Activated T-cell treated with anti-CD3 and anti-CD28 coated beads, Interleukin-2, amount 50 U/mL, for 72 hours (primary cell): ENCODE measurements around the gene EIF6. TPM values are rescaled to one million over a fixed set of nuclear protein-coding genes. Genes with fewer than 3 reads are reported as not detected.

Experiments used
- ATAC-seq, 2 donors: fragments of 150-1000 bp; cut with Tn5 transposase; replicated peaks in 1 of 2; 2 replicates each; pipeline ENCODE4 v1.10.0; 2021; ENCODE audit warnings: moderate library complexity in 2 of 2, mild to moderate bottlenecking in 1 of 2
- DNase-seq, 2 donors: peaks; one replicate each; pipeline ENCODE4 v3.0.0; 2021 to 2022; ENCODE audit warnings: mixed read lengths in 1 of 2
- H3K27ac Mint-ChIP-seq: one replicate; pipeline ENCODE4 v1.8.0; 2022; ENCODE audit warnings: mild to moderate bottlenecking, moderate library complexity, mixed read lengths
- H3K27me3 Mint-ChIP-seq: one replicate; pipeline ENCODE4 v1.8.0; 2022; ENCODE audit warnings: low read depth, mixed read lengths
- H3K36me3 Mint-ChIP-seq, 2 donors: one replicate each; pipeline ENCODE4 v1.8.0; 2022; ENCODE audit warnings: mixed read lengths in 2 of 2, mild to moderate bottlenecking in 1 of 2; ENCODE audit not compliant: insufficient read depth in 2 of 2
- H3K4me1 Mint-ChIP-seq: one replicate; pipeline ENCODE4 v1.8.0; 2022; ENCODE audit warnings: low read depth, mixed read lengths
- H3K4me3 Mint-ChIP-seq, 2 donors: one replicate each; pipeline ENCODE4 v1.8.0; 2022; ENCODE audit warnings: mild to moderate bottlenecking in 2 of 2, mixed read lengths in 2 of 2, moderate library complexity in 2 of 2
- H3K9me3 Mint-ChIP-seq, 2 donors: one replicate each; pipeline ENCODE4 v1.8.0; 2022; ENCODE audit warnings: mixed read lengths in 2 of 2
- total RNA-seq, 2 donors: library from RNA; stranded (reverse); gene quantifications; one replicate each; pipeline ENCODE4 v1.2.3, GENCODE V29; 2022

The EIF6 gene
- total RNA-seq, 2 donors from 2014 or later: 127 to 129 TPM

DNA sequence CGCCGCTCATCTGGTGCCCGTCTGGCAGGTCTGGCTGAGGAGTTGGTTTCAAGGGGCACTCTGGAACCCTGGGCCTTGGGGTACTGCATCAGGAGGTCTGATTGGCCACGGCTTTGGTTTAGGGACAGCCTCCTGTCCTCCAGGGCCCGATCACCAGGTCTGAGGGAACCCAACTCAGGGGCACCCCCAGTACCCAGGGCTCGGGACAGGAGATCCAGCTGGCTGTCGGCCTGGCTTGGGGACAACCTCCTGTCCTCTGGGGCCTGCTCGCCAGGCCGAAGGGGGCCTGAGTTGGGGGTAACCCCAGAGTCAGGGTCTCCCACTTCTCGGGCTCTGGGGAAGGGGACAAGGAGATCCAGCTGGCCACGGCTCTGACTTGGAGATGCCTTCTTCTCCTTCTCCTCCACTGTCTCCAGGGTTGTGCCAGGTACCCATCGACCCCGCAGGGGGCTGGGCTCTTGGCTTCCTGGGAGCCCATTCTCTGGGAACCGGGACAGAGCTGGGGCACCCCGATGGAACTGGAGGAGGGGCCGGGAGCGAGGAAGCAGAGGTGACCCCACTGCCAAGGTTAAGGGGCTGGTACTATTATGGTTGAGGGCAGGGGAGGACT is 2.4 kb upstream of the EIF6 start:
- H3K9me3 Mint-ChIP-seq: no peaks in the 10 kb centered on the region
- H3K36me3 Mint-ChIP-seq: peaks cover 2 to 6% of the 10 kb centered on the region in 2 donors
- no peak overlapping the region for H3K4me3 Mint-ChIP-seq
- peaks cover 36% of the 10 kb centered on the region for H3K4me1 Mint-ChIP-seq
- DNase-seq (no peak), ATAC-seq (no peak)
- no peak overlapping the region for H3K27ac Mint-ChIP-seq
- no peaks in the 10 kb centered on the region for H3K27me3 Mint-ChIP-seq

DNA sequence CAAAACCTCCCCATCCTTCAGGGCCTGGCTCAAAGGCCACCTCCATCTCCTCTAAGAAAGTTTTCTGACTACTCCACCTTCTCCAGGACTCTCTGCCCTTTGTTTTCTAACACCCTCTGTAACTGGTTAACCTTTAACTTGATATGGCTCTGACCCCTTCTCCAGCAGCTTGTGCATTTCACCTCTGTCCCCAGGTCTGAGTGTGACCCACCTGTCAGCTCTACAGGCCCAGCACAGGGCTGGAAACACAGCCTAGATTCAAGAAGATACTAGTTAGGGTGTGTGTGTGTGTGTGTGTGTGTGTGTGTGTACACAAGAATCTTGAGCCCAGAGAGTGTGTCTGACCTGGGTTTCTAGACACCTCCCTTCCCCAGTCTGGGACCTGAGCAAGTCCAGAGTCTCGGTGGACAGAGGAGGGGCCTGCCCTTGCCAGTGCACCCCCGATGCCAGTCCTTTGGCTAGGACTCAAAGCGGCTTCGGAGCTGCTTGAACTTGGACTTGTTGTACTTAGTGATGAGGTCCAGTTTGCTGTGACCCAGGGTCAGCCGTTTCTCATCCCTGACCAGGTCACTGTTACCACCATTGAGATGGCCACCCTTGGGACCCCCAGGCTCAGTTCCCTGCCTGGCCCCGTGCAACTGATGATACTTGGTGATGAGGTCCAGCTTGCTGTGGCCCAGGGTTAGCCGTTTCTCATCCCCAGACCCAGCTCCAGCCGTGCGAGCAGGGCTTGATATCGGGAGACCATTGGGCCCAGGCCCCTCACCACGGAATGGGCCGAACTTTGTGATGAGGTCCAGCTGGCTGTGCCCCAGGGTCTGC is 1.7 kb upstream of the EIF6 start:
- H3K4me1 Mint-ChIP-seq: peaks cover 38% of the 10 kb centered on the region
- peak overlapping the region; percentile 89 to 99 for H3K4me3 Mint-ChIP-seq
- peak overlapping the region; percentile 30 for H3K27ac Mint-ChIP-seq
- DNase-seq (no peak), ATAC-seq (no peak)
- no peaks in the 10 kb centered on the region for H3K27me3 Mint-ChIP-seq
- no peaks in the 10 kb centered on the region for H3K9me3 Mint-ChIP-seq
- peaks cover 2 to 9% of the 10 kb centered on the region in 2 donors for H3K36me3 Mint-ChIP-seq

DNA sequence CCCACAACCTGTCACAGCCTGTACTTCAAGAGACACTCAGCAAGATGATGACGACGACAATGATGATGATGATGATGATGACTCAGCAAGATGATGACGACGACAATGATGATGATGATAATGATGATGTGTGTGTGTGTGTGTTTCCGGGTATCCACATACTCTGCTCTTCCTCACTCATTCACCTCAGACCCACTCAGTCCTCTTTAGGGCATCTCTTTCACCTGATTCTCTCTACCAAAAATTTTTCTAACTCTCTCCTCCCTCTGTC is 1.2 kb upstream of the EIF6 start:
- DNase-seq (no peak), ATAC-seq (no peak)
- Mint-ChIP-seq H3K4me3 (peak overlapping the region; percentile 89 to 99), H3K4me1 (peaks cover 38% of the 10 kb centered on the region), H3K27ac (peak overlapping the region; percentile 30), H3K27me3 (no peaks in the 10 kb centered on the region), H3K9me3 (no peaks in the 10 kb centered on the region), H3K36me3 (peaks cover 2 to 9% of the 10 kb centered on the region in 2 donors)

DNA sequence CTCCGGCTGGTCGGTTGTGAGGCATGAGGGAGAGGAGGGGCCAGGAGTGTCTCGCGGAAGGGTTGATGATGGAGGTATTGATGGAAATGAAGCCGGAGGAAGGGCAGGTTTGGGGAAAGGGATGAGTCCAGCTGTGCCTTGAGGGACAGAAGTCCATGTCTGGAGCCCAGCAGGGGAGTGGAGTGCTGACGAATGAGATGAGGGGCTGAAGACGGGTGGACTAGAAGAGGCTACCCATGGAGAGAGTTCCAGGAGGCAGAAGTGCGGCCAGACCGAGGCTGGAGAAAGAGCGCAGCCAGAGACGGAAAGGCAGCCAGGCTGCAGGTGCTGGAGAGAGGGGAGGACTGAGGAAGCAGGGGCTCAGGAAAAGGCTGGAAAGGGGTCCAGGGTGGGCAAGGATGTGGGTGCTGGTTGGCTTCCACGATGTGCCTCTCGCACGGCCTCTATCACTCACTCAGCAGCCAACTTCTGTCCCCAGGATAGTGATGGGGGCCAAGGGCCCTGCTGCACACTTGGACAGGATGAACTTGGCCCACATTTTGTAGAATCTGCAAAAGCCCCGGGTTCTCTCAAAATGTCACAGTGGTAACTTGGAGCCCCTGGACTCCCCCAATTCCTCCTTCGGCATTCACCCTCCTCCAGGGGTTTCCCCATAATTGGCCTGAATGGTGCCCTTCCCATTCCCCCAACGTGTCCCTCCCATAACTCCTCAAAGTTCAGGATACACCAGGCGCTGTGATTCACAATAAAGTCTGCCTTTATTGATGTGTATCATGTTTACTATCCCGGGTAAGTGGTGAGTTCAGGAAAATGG is 627 bp upstream of the EIF6 start:
- Mint-ChIP-seq H3K4me1 (peaks cover 38% of the 10 kb centered on the region), H3K36me3 (peaks cover 3 to 12% of the 10 kb centered on the region in 2 donors), H3K4me3 (peak overlapping the region; percentile 89 to 99), H3K9me3 (no peaks in the 10 kb centered on the region), H3K27ac (peak overlapping the region; percentile 89), H3K27me3 (no peaks in the 10 kb centered on the region)
- no peak for DNase-seq
- ATAC-seq: peak in 1 of 2 donors; percentile 1

DNA sequence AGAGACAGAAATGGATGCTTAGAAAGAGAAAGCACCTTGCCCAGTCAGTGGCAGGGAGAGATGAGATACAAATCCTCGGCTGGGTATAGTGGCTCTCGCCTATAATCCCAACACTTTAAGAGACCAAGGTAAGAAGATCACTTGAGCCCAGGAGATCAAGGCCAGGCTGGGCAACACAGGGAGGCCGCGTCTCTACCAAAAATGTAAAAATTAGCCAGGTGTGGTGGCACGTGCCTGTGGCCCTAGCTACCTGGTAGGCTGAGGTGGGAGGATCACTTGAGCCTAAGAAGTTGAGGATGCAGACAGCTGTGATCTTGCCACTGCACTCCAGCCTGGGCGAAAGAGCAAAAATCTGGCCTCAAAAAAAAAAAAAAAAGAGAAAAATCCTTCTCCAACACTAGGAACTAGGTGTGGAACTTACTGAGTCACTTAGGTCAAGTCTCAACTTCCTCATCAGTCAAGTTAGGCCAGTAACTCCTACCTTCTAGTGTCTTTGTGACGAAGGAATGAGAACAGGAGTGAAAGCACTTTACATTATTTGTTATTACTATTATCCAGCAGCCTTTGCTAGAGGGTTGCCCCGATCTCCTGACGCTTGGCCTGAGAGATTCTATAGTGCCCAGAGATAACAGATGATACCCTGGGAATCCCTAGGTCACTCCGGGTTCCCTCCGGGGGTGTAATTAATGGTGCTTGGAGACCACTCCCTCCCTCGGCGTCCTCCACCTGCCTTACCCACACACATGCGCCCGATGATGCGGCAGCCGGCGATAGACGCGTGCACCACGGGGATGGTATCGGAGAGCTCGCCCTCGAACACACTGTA is 918 bp downstream of the EIF6 start:
- no peaks in the 10 kb centered on the region for H3K27me3 Mint-ChIP-seq
- ATAC-seq: no peak
- no peaks in the 10 kb centered on the region for H3K9me3 Mint-ChIP-seq
- DNase-seq: no peak
- H3K27ac Mint-ChIP-seq: peak overlapping the region; percentile 90
- H3K4me1 Mint-ChIP-seq: peaks cover 38% of the 10 kb centered on the region
- peaks cover 7 to 18% of the 10 kb centered on the region in 2 donors for H3K36me3 Mint-ChIP-seq
- peak overlapping the region; percentile 89 to 99 for H3K4me3 Mint-ChIP-seq

DNA sequence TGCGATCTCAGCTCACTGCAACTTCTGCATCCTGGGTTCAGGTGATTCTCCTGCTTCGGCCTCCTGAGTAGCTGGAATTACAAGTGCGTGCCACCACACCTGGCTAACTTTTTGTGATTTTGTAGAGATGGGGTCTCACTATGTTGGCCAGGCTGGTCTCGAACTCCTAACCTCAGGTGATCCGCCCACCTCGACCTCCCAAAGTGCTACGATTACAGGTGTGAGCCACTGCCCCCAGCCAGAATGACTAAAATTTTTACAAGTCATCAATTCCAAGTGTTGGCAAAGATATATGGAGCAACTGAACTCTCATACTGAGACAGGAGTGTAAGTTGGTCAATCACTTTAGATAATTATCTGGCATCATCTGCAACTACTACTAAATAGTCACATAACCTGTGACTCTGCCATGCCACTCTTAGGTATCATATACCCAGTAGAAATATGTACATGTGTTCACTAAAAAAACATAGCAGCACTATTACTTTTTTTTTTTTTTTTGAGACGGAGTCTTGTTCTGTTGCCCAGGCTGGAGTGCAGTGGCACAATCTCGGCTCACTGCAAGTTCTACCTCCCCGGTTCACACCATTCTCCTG is 3.0 kb downstream of the EIF6 start:
- Mint-ChIP-seq H3K4me1 (peaks cover 50% of the 10 kb centered on the region), H3K4me3 (no peak overlapping the region), H3K27me3 (no peaks in the 10 kb centered on the region), H3K36me3 (peaks cover 11 to 24% of the 10 kb centered on the region in 2 donors), H3K9me3 (no peaks in the 10 kb centered on the region), H3K27ac (no peak overlapping the region)
- ATAC-seq: no peak
- DNase-seq: no peak

DNA sequence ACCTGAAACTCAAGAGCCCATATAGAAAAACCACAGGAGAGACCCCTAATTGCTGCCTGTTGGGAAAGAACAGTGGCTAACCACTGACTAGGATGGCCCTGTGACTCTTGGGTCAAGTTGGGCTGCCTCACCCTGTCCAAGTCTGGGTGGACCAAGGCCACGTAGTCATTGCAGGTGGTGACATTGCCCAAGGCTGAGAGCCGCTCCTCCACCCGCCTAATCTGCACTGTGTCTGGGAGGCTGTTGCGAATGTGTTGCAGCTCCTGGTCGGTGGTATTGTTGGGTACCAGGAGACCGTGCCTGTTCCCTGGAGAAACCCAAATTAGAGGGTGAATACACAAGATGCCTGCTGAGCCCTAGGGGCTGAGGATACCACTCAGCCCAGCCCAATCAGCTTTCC is 4.0 kb downstream of the EIF6 start:
- no peak for ATAC-seq
- peaks cover 11 to 24% of the 10 kb centered on the region in 2 donors for H3K36me3 Mint-ChIP-seq
- peak overlapping the region; percentile 21 for H3K27ac Mint-ChIP-seq
- H3K4me1 Mint-ChIP-seq: peaks cover 46% of the 10 kb centered on the region
- H3K27me3 Mint-ChIP-seq: no peaks in the 10 kb centered on the region
- H3K4me3 Mint-ChIP-seq: no peak overlapping the region
- DNase-seq: no peak
- H3K9me3 Mint-ChIP-seq: no peaks in the 10 kb centered on the region

DNA sequence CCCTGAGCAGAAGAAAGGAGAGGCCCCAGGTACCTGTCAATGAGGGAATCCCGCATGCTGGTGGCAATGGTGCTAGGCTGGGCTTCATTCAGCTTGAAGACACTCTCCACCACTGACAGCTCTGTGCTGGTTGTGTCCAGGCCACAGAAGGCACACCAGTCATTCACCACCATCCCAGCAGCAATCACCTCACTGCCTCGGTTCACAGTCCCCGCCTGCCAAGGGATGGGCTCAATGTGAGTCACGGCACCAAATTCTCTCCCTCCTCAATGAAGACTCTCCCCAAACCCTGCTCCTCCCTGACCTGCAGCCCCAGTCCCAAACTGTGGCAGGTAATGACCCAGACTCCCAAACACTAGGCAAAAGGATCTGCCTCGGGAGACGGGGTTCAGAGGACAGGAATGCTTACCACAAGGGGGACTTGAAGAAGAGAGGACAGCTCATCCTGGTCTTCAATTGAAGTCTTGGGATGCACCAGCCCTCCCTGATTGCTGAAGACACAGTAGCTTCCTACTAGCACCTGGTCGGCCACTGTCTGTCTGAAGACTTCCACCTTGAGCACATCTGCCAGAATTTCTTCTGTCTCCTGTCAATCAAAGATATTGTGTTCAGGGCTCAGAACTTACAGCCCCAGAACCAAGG is 4.9 kb downstream of the EIF6 start:
- Mint-ChIP-seq H3K36me3 (peaks cover 11 to 23% of the 10 kb centered on the region in 2 donors), H3K4me3 (no peak overlapping the region), H3K4me1 (peaks cover 38% of the 10 kb centered on the region), H3K27ac (peak overlapping the region; percentile 67), H3K27me3 (no peaks in the 10 kb centered on the region), H3K9me3 (no peaks in the 10 kb centered on the region)
- DNase-seq (no peak), ATAC-seq (no peak)

DNA sequence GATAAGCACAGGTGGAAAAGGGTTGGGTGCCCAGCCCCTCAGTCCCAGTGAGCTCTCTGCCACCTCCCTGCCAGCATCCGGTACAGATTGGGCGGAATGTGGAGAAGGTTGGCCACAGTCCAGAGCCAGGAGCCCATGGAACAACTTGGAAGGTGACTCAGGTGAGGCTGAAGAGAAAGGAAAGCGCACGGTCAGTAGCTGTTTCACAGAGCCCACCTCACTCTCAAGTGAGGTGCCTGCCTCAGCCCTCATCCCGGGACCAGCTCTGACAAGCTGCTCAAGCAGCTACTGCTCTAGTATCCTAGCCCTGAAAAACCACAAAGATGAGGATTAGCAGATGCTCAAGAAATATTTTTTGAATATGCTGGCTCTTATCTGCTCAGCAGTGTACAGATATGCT is 5.5 kb downstream of the EIF6 start:
- Mint-ChIP-seq H3K36me3 (peaks cover 11 to 22% of the 10 kb centered on the region in 2 donors), H3K27me3 (no peaks in the 10 kb centered on the region), H3K4me3 (no peak overlapping the region), H3K27ac (peak overlapping the region; percentile 67), H3K9me3 (no peaks in the 10 kb centered on the region), H3K4me1 (peaks cover 36% of the 10 kb centered on the region)
- ATAC-seq: no peak
- no peak for DNase-seq

DNA sequence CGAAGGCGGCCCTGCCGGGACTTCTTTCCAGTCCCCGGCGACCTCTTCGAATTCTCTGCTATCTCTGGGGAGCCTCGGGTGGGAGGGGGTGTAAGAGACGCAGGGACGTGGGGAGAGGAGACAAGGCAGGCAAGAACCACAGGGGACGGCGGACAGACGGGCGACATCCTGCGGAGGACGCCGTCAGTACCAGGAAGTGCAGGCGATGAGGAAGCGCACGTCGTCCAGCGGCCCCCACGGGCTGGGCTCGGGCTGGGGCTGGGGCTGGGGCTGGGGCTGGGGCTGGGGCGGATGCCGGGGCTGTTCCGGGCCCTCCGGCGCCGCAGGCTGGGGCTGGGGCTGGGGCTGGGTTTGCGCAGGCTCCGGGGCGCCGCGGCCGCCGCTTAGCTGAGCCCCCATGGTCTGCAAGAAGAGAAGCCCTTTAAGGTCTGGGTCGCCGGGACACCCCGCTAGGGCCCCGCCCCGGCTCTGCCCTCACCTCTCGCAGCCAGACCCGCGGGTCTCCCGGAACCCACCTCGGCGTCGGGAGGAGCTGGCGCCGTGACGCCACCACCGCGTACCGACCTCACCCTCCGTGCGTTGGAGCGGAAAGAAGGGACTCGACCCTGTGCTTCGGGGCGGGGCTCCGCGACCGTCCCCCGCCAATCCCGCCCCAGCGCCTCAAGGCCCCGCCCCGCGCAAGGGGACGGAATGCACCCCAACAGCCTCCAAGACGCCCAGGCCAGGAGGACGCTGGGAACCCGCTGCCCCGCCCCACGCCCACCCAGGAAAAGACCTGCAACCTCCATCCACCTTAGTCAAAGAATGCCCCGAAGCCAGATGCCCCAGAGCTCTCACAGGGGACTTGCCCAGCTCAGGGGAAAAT is 6.8 kb downstream of the EIF6 start, which contains the start of gene MMP24OS:
TSS of gene MMP24OS (minus strand) at position 592 of the 865 bp plus-strand sequence. CDS start at position 399, 193 bp downstream.
- peak within 1 kb of the TSS; percentile 98 to 99 for H3K4me3 Mint-ChIP-seq
- peak within 1 kb of the TSS; percentile 99 for H3K27ac Mint-ChIP-seq
- H3K4me1 Mint-ChIP-seq: peaks cover 25% of the 10 kb centered on the region
- H3K27me3 Mint-ChIP-seq: no peaks in the 10 kb centered on the region
- peak; percentile 94 to 95 for ATAC-seq
- H3K9me3 Mint-ChIP-seq: no peaks in the 10 kb centered on the region
- peak; percentile 93 for DNase-seq
- H3K36me3 Mint-ChIP-seq: peaks cover 11 to 22% of the 10 kb centered on the region in 2 donors

DNA sequence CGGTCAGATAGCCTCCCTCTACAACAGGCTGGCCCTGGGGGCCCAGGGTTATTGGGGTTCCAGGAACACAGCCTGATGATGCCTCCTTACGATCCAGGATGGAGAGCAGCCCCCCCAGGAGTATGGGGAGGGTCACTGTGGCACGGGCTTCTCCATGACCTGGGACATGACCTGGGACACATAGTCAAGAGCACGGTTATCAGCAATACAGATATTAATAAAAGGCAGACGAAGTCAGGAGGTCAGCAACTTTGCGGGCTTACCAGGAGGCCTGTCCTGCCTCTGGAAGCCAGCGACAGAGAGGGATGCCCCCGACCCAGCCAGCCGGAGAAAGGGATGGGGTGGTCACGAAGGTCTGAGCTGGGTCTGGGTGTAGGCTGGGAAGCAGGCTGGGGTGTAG is 7.4 kb downstream of the EIF6 start:
- H3K27ac Mint-ChIP-seq: peak overlapping the region; percentile 99
- H3K9me3 Mint-ChIP-seq: no peaks in the 10 kb centered on the region
- H3K4me1 Mint-ChIP-seq: peaks cover 19% of the 10 kb centered on the region
- ATAC-seq: no peak
- no peaks in the 10 kb centered on the region for H3K27me3 Mint-ChIP-seq
- DNase-seq: no peak
- peak overlapping the region; percentile 98 to 99 for H3K4me3 Mint-ChIP-seq
- H3K36me3 Mint-ChIP-seq: peaks cover 9 to 19% of the 10 kb centered on the region in 2 donors
